Left lung (tissue), 10 donors: ENCODE measurements around the gene MYH10. TPM values are rescaled to one million over a fixed set of nuclear protein-coding genes. Genes with fewer than 3 reads are reported as not detected.
A peak's percentile ranks its signal among the peaks of the same experiment; 100 is the strongest.
"Not testable (repeated sequence)": the region's sequence is repeated elsewhere in the genome, so short reads cannot be mapped to it uniquely, and the experiment has no call there.

ENCODE experiments used
- ATAC-seq: fragments of 200-7000 bp; cut with Tn5 transposase; one replicate; pipeline ENCODE4 v1.9.1; 2020; ENCODE audit warnings: moderate library complexity
- DNase-seq, 4 donors: peaks; one replicate each; pipeline ENCODE4 v3.0.0-alpha.2; 2013 to 2020
- H3K27ac ChIP-seq, 2 donors: fragments of 200-600 bp; sonication (generic) in 1 of 2; one replicate each; pipeline versions ENCODE4 v1.5.0 to v1.8.0; 2020 to 2021
- H3K27me3 ChIP-seq, 2 donors: fragments of 200-600 bp; sonication (generic) in 1 of 2; one replicate each; pipeline versions ENCODE4 v1.5.0 to v1.8.0; 2020 to 2021
- H3K36me3 ChIP-seq, 2 donors: fragments of 200-600 bp; sonication (generic) in 1 of 2; one replicate each; pipeline versions ENCODE4 v1.5.0 to v1.8.0; 2020 to 2021
- H3K4me1 ChIP-seq, 2 donors: fragments of 200-600 bp; one replicate each; pipeline ENCODE4 v1.8.0; 2021
- H3K4me3 ChIP-seq, 2 donors: fragments of 200-600 bp; sonication (generic) in 1 of 2; one replicate each; pipeline versions ENCODE4 v1.5.0 to v1.8.0; 2020 to 2021; ENCODE audit warnings: mild to moderate bottlenecking in 1 of 2
- H3K9me3 ChIP-seq, 2 donors: fragments of 200-600 bp; sonication (generic) in 1 of 2; one replicate each; pipeline versions ENCODE4 v1.5.0 to v1.8.0; 2020 to 2021
- CTCF ChIP-seq, 2 donors: fragments of 200-600 bp; sonication (generic) in 1 of 2; IDR thresholded peaks; one replicate each; pipeline versions ENCODE4 v1.5.0 to v1.8.0; 2021; ENCODE audit warnings: antibody characterized with exemption in 2 of 2
- intact Hi-C, 2 donors: fragments of 100-400 bp; cut with DNase I; formaldehyde crosslinking; loops; one replicate each; pipeline versions ENCODE4 v1.11.2 to v1.14.2; 2022
- polyA plus RNA-seq, 6 donors: library from polyadenylated mRNA; unstranded; fragments of 120-200 nt; gene quantifications; one replicate each; pipeline ENCODE4 v1.2.1, GENCODE V29; 2013; ENCODE audit not compliant: insufficient read length in 6 of 6
- total RNA-seq, 2 donors: library from RNA; stranded (reverse); fragmentation: NEBNext Ultra II Directional; extraction: Animal tissue kit (Norgen Biotek cat#: 25700); gene quantifications; one replicate each; pipeline ENCODE4 v1.2.1, GENCODE V29; 2021
- donor health status: DM: no; HTN: yes; CAD: no.
- donor health status: DM: no; HTN: no; CAD: no.

Gene MYH10
- total and polyA plus RNA-seq, 8 donors, result 70.9 to 196 (median 151) TPM

- no peak for DNase-seq
- intact Hi-C loops, result no loop called here
- H3K27ac ChIP-seq, result no peak overlapping the region
- no peaks in the 10 kb centered on the region for H3K4me1 ChIP-seq
- H3K4me3 ChIP-seq, result no peak overlapping the region
- TF ChIP-seq CTCF (IDR thresholded peaks at IDR 0.05), result no peak
- H3K36me3 ChIP-seq, result no peaks in the 10 kb centered on the region
- H3K9me3 ChIP-seq, result no peaks in the 10 kb centered on the region
- no peaks in the 10 kb centered on the region for H3K27me3 ChIP-seq
- ATAC-seq, result no peak
Measured at GRCh38 chr17:8667421-8667820, 36.9 kb upstream of the MYH10 start.

GRCh38 chr17:8665684-8666083 lies 35.2 kb upstream of the MYH10 start:
- intact Hi-C loops, result no loop called here
- Histone ChIP-seq H3K4me3 (no peak overlapping the region), H3K9me3 (no peaks in the 10 kb centered on the region), H3K36me3 (no peaks in the 10 kb centered on the region), H3K27ac (no peak overlapping the region), H3K4me1 (no peaks in the 10 kb centered on the region), H3K27me3 (no peaks in the 10 kb centered on the region)
- DNase-seq (no peak), ATAC-seq (peak; percentile 21)
- TF ChIP-seq CTCF (IDR thresholded peaks at IDR 0.05), result no peak

GRCh38 chr17:8664456-8665126 lies 34.1 kb upstream of the MYH10 start:
- Histone ChIP-seq H3K9me3 (no peaks in the 10 kb centered on the region), H3K27ac (no peak overlapping the region), H3K4me3 (no peak overlapping the region), H3K27me3 (no peaks in the 10 kb centered on the region), H3K4me1 (no peaks in the 10 kb centered on the region), H3K36me3 (no peaks in the 10 kb centered on the region)
- ATAC-seq (no peak), DNase-seq (no peak)
- TF ChIP-seq CTCF (IDR thresholded peaks at IDR 0.05), result no peak
- intact Hi-C loops, result no loop called here

- Histone ChIP-seq H3K4me3 (no peak overlapping the region), H3K27ac (no peak overlapping the region), H3K9me3 (no peaks in the 10 kb centered on the region), H3K27me3 (no peaks in the 10 kb centered on the region), H3K4me1 (no peaks in the 10 kb centered on the region), H3K36me3 (no peaks in the 10 kb centered on the region)
- no peak for TF ChIP-seq CTCF (IDR thresholded peaks at IDR 0.05)
- intact Hi-C loops, result no loop called here
- no peak for ATAC-seq
- DNase-seq, result no peak
Measured at GRCh38 chr17:8662973-8663372, 32.4 kb upstream of the MYH10 start.

GRCh38 chr17:8662076-8662831 lies 31.7 kb upstream of the MYH10 start:
- Histone ChIP-seq H3K27me3 (no peaks in the 10 kb centered on the region), H3K4me3 (no peak overlapping the region), H3K36me3 (no peaks in the 10 kb centered on the region), H3K27ac (no peak overlapping the region), H3K9me3 (peaks cover 0 to 3% of the 10 kb centered on the region in 2 donors), H3K4me1 (no peaks in the 10 kb centered on the region)
- ATAC-seq, result no peak
- TF ChIP-seq CTCF (IDR thresholded peaks at IDR 0.05), result no peak
- intact Hi-C loops, result no loop called here
- no peak for DNase-seq

- H3K9me3 ChIP-seq, result peaks cover 0 to 17% of the 10 kb centered on the region in 2 donors
- ATAC-seq, DNase-seq, H3K4me1 ChIP-seq, intact Hi-C loops, H3K27me3 ChIP-seq, H3K4me3 ChIP-seq, H3K27ac ChIP-seq, H3K36me3 ChIP-seq: not testable (repeated sequence)
Measured at GRCh38 chr17:8660709-8661108, 30.2 kb upstream of the MYH10 start.
